Measurements from ENCODE around the gene SLC26A11. TPM values are rescaled to one million over a fixed set of nuclear protein-coding genes. Genes with fewer than 3 reads are reported as not detected.

Gene SLC26A11
- total RNA-seq, 1 experiment from 2014 or later, result 26.5 TPM

DNA sequence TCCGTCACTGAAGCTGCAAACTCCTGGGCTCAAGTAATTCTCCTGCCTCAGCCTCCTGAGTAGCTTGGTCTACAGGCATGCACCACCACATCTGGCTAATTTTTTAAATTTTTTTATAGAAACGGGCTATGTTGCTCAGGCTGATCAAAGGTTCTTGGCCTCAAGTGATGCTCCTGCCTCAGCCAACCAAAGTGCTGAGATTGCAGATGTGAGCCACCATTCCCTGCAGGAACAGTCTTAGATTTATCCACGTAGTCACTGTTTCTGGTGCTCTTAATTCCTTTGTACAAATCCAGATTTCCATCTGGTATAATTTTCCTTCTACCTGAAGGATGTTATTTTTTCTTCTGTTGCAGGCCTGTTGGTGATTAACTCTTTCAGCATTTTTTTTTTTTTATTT, 13.0 kb downstream of the SLC26A11 start:
- DNase-seq, result no peak
- Histone ChIP-seq H4K8ac (replicated peaks; ENCODE audit: insufficient read length, low read depth, low read length) (no peak overlapping the region), H3K14ac (ENCODE audit: insufficient read depth, low read length) (no peak overlapping the region), H2BK15ac (ENCODE audit: low read depth, low read length) (no peak overlapping the region), H2BK5ac (ENCODE audit: insufficient read length, low read length) (no peak overlapping the region), H3T11ph (ENCODE audit: low read length) (no peak overlapping the region), H2AFZ (ENCODE audit: low read length) (no peak overlapping the region), H3K18ac (ENCODE audit: insufficient read length, low read depth, low read length) (no peak overlapping the region), H3K23ac (ENCODE audit: insufficient read length, low read depth, low read length) (no peak overlapping the region), H3K9ac (ENCODE audit: extremely low read depth, insufficient read length, low read length) (no peak overlapping the region), H3K56ac (ENCODE audit: insufficient read length, low read depth, low read length) (no peak overlapping the region), H3K4me1 (ENCODE audit: insufficient read depth, low read length) (no peaks in the 10 kb centered on the region), H2BK120ac (ENCODE audit: low read depth, low read length, poor library complexity, severe bottlenecking) (no peak overlapping the region), H2AK5ac (ENCODE audit: insufficient read length, low read length) (no peak overlapping the region), H3K79me1 (ENCODE audit: insufficient read depth, low read depth, low read length, poor library complexity, severe bottlenecking) (no peaks in the 10 kb centered on the region), H3K27ac (ENCODE audit: insufficient read length, low read depth, low read length) (no peak overlapping the region), H3K9me3 (ENCODE audit: control insufficient read depth, low read depth, low read length) (peaks cover 4% of the 10 kb centered on the region), H4K20me1 (ENCODE audit: control insufficient read depth, insufficient read depth, insufficient read length) (no peaks in the 10 kb centered on the region), H3K4ac (ENCODE audit: low read depth, low read length) (no peak overlapping the region), H3K79me2 (ENCODE audit: insufficient read depth, low read length) (no peaks in the 10 kb centered on the region), H4K5ac (ENCODE audit: insufficient read length, low read depth, low read length) (no peak overlapping the region), H3K27me3 (ENCODE audit: insufficient read depth, low read length) (no peaks in the 10 kb centered on the region), H3K4me2 (ENCODE audit: insufficient read depth, insufficient read length, low read length) (no peak overlapping the region), H4K91ac (ENCODE audit: insufficient read length, low read depth, low read length) (no peak overlapping the region), H2BK12ac (ENCODE audit: insufficient read length, low read depth, low read length) (no peak overlapping the region), H3K23me2 (ENCODE audit: insufficient read length, low read depth, low read length, poor library complexity, severe bottlenecking) (no peaks in the 10 kb centered on the region), H2BK20ac (ENCODE audit: low read depth, low read length, poor library complexity, severe bottlenecking) (no peak overlapping the region)
- Mint-ChIP-seq H3K9me3 (peaks cover 13 to 21% of the 10 kb centered on the region in 2 experiments), H3K36me3 (ENCODE audit: insufficient read depth in 1 of 3, low read depth in 3 of 3) (peaks cover 30 to 58% (median 56%) of the 10 kb centered on the region in 3 experiments), H3K4me3 (no peak overlapping the region), H3K27ac (no peak overlapping the region), H3K27me3 (ENCODE audit: low read depth) (no peaks in the 10 kb centered on the region), H3K4me1 (no peaks in the 10 kb centered on the region)
- no CpG with 5 or more reads among the region's 3 CpGs for WGBS (ENCODE audit: extremely low coverage, insufficient read length, low lambda C conversion rate)
- TF ChIP-seq, protein P1, sequence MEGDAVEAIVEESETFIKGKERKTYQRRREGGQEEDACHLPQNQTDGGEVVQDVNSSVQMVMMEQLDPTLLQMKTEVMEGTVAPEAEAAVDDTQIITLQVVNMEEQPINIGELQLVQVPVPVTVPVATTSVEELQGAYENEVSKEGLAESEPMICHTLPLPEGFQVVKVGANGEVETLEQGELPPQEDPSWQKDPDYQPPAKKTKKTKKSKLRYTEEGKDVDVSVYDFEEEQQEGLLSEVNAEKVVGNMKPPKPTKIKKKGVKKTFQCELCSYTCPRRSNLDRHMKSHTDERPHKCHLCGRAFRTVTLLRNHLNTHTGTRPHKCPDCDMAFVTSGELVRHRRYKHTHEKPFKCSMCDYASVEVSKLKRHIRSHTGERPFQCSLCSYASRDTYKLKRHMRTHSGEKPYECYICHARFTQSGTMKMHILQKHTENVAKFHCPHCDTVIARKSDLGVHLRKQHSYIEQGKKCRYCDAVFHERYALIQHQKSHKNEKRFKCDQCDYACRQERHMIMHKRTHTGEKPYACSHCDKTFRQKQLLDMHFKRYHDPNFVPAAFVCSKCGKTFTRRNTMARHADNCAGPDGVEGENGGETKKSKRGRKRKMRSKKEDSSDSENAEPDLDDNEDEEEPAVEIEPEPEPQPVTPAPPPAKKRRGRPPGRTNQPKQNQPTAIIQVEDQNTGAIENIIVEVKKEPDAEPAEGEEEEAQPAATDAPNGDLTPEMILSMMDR (conservative IDR thresholded peaks at IDR 0.05), result no peak
